BJ (cell line): Measurements from ENCODE around the gene PER2. TPM values are rescaled to one million over a fixed set of nuclear protein-coding genes. Genes with fewer than 3 reads are reported as not detected.
A peak's percentile ranks its signal among the peaks of the same experiment; 100 is the strongest.
"Not testable (repeated sequence)": the region's sequence is repeated elsewhere in the genome, so short reads cannot be mapped to it uniquely, and the experiment has no call there.

Experiments
- CTCF ChIA-PET: fragments of 350-600 bp; formaldehyde crosslinking; extraction: SDS; loops from one replicate; lab custom pipeline; 2021; ENCODE audit warnings: antibody characterized with exemption, inconsistent platforms; lab: Yijun Ruan, JAX
- POLR2A ChIA-PET: fragments of 300-600 bp; sonication (Branson Sonifier 250); formaldehyde crosslinking; extraction: SDS; loops from one replicate; lab custom pipeline; 2021; ENCODE audit warnings: antibody characterized with exemption; lab: Charles Lee
- DNase-seq: peaks from one replicate; pipeline ENCODE4 v3.0.0-alpha.2; 2011; ENCODE audit warnings: low read depth
- H3K27me3 ChIP-seq: 2 replicates; pipeline ENCODE4 v1.6.0; 2011; ENCODE audit warnings: low read length; ENCODE audit not compliant: control insufficient read depth, insufficient read depth
- H3K36me3 ChIP-seq: 2 replicates; pipeline ENCODE4 v1.5.1; 2011; ENCODE audit warnings: low read length; ENCODE audit not compliant: control insufficient read depth, insufficient read depth
- H3K4me3 ChIP-seq: 2 replicates; pipeline ENCODE4 v1.5.1; 2011; ENCODE audit warnings: low read depth, mild to moderate bottlenecking, control low read depth, low read length
- CTCF ChIP-seq: IDR thresholded peaks from 2 replicates; pipeline ENCODE4 v1.5.1; 2011; ENCODE audit warnings: low read depth, mild to moderate bottlenecking, control low read depth, inconsistent platforms, low read length, moderate library complexity; ENCODE audit not compliant: insufficient read depth
- polyA minus RNA-seq: library from RNA; depleted of rRNA, polyadenylated mRNA; stranded (reverse); fragments of >200 nt; gene quantifications from 2 replicates; pipeline ENCODE4 v1.2.3, GENCODE V29; 2011; rRNA and poly(A)+ RNA removed
- polyA plus RNA-seq: library from polyadenylated mRNA; depleted of rRNA; stranded (reverse); fragments of >200 nt; gene quantifications from 2 replicates; pipeline ENCODE4 v1.2.3, GENCODE V29; 2011; rRNA removed

The PER2 gene
- 2.6 and 3.1 TPM in 2 replicates for polyA plus RNA-seq
- polyA minus RNA-seq = 6.2 and 7.5 TPM in 2 replicates

GRCh38 chr2:238287737-238288649 is at the start of gene PER2:
PER2 (minus strand) TSS chr2:238288610; CDS start chr2:238277936, 10,674 bp downstream.
- peak; percentile 29 for TF ChIP-seq CTCF
- Histone ChIP-seq H3K36me3 (no peaks in the 10 kb centered on the region), H3K27me3 (no peaks in the 10 kb centered on the region), H3K4me3 (peak within 1 kb of the TSS; percentile 82)
- POLR2A ChIA-PET = no interaction called here
- CTCF ChIA-PET = interaction anchor here (0.6 to 2.3 kb wide), 5 partner anchors 10 to 429 kb away, joined by 3 to 7 read pairs (median 3); no protein-coding TSS in a partner anchor
- DNase-seq = peak; percentile 57

GRCh38 chr2:238337846-238338245 is 49.4 kb upstream of the PER2 start:
- Histone ChIP-seq H3K36me3 (peaks cover 9% of the 10 kb centered on the region), H3K27me3 (no peaks in the 10 kb centered on the region), H3K4me3 (no peak overlapping the region)
- CTCF ChIA-PET = interaction anchor here (1.2 kb wide), 1 partner anchor 20 kb away, joined by 5 read pairs; no protein-coding TSS in a partner anchor
- POLR2A ChIA-PET = no interaction called here
- no peak for DNase-seq
- TF ChIP-seq CTCF = no peak

- POLR2A ChIA-PET = no interaction called here
- H3K4me3 ChIP-seq = no peak overlapping the region
- DNase-seq = no peak
- no peaks in the 10 kb centered on the region for H3K27me3 ChIP-seq
- H3K36me3 ChIP-seq = peaks cover 9% of the 10 kb centered on the region
- no peak for TF ChIP-seq CTCF
- CTCF ChIA-PET = interaction anchor here (1.4 kb wide), 1 partner anchor 21 kb away, joined by 7 read pairs; no protein-coding TSS in a partner anchor
Measured at GRCh38 chr2:238336793-238337444, 48.5 kb upstream of the PER2 start.

GRCh38 chr2:238336151-238336550 is 47.7 kb upstream of the PER2 start:
- TF ChIP-seq CTCF = no peak
- H3K27me3 ChIP-seq = no peaks in the 10 kb centered on the region
- ChIA-PET CTCF (interaction anchor here (0.9 to 1.4 kb wide), 2 partner anchors 21 to 807 kb away, joined by 3 to 7 read pairs; no protein-coding TSS in a partner anchor), POLR2A (no interaction called here)
- peaks cover 9% of the 10 kb centered on the region for H3K36me3 ChIP-seq
- H3K4me3 ChIP-seq = no peak overlapping the region
- DNase-seq = no peak

GRCh38 chr2:238335591-238335990 is 47.2 kb upstream of the PER2 start:
- H3K36me3 ChIP-seq, POLR2A ChIA-PET, H3K4me3 ChIP-seq, DNase-seq, H3K27me3 ChIP-seq: not testable (repeated sequence)
- CTCF ChIA-PET = interaction anchor here (0.7 to 1.4 kb wide), 3 partner anchors 22 to 808 kb away, joined by 3 to 7 read pairs (median 3); no protein-coding TSS in a partner anchor
